UCSD-AML1 (cell line): ENCODE results near the gene ADCY3.

Source experiments
- DNase-seq: peaks from one replicate; lab custom pipeline; 2025; ENCODE audit not compliant: unreplicated experiment; lab: John Stamatoyannopoulos, UW

ADCY3 gene

DNA sequence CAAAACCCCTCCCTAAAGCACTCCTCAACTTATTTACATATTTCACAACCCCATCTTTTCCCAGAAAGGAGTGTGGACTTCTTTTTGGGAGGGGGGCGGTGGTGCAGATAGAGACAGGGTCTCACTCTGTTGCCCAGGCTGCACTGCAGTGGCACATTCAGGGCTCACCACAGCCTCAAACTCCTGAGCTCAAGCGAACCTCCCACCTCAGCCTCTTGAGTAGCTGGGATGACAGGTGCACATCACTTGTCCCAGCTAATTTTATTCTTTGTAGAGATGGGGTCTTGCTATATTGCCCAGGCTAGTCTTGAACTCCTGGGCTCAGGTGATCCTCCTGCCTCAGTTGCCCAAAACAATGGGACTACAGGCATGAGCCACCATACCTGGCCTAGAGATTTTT lies 44.1 kb downstream of the ADCY3 start:
- no peak for DNase-seq

DNA sequence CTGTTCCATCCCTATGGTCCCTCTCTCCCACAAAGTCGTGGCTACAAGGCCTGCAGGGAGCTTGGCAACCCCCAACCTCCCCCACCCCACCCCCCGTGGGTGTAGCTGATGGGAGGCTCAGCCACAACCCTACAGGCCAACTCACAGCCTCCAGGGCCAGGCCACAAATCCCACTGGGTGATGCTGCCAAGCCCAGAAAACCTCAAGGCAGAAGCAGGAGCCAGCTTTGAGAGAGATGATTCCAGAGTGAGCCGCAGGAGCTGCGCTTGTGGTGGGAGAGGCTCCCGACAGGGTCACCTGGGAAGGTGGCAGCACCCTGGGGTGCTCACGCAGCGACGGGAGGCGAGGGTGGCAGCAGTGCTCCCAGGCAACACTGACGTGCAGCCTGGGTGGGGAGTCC lies 44.8 kb downstream of the ADCY3 start:
- no peak for DNase-seq

DNA sequence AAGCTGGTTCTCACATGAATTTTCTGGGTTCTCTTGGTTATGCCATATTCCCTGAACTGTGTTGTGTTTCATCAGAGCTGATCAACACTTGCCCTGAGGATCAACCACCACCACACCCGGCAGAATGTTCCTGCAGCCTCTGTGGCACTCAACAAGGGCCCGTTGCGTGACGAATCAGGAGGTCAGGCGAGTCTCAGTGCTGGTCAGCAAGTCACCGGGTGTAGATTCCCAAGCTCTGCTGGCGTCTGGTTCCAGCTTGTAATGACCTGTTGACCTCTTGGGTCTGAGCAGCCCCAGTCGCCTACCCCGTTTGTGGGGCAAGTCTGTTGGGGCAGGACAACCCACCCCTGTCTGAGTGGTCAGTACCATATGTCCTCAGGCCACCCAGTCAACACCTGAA lies 46.0 kb downstream of the ADCY3 start:
- no peak for DNase-seq

DNA sequence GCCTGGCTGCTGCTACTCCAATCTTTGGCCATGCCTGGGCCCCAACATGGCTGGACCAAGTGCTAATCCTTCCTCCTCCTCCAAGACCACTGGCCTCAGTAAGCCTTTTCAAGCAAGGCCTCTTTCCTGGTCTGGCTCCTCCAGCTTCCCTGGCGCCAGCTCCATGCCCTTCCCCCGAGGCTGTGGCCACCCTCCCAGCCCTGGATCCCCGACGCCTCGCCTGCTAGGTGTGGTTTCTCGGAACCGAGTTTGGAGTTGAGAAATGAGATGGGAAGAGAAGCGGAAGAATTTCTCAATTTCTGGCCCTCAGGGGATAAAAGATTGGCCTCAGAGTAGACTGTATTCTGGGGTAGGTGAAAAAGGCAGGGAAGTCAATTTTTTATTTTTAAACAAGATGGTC lies 46.4 kb downstream of the ADCY3 start:
- DNase-seq: no peak

DNA sequence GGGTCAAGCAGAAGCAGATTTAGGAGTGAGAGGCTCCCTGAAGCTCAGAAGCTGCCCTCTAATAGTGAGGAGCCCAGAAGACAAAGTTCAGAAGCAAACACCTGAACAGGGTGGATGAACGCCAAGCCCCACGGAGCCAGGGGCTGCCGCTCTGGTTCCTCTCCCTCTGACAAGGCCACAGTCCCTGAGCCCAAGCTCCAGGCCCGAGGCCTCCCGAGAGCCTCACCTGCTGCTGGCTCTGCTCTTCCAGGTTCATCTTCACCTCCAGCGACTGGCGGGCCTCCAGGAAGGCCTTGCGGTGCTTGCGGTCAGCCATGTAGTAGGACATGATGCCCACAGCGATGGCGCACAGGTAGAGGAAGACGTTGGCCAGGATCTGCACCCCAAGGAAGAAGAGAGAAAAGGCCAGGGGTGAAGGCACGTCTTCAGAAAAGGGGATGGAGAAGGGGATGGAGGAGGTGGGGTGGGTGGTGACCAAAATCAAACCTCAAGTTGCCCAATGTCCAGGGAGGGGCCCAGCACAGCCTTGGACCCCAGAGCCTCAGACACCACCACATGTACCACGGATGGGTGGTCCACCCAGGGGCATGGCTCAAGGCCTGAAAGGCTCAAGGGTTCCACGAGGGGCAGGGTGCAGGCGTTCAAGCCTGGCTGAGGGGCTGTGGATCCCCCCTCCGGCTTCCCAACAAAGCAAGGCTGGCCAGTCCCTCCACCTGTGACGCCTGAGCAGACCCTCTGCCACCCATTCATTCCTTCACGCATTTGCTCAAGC lies 47.5 kb downstream of the ADCY3 start:
- DNase-seq: no peak

DNA sequence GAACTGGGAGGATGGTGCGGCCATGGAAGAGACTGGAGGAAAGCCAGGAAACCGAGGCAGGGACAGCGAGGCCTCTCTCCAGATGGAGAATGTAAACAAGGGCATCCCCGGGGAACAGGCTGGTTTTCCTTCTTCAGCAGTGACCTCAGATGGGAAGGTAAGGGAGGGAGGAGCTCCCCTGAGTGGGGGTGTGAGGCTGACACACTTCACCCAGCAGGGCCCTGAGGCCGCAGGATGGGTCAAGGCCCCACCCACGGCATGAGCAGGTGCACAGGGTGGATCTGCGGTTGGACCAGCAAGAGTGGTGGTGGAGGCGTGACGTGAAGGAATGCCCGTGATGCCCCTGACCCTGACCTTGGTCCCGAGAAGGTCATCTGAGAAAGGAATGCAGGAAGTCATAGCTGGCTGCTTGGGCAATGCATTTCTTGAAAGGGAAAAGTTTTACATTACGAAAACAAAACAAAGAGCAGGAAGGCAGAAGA lies 48.1 kb downstream of the ADCY3 start:
- no peak for DNase-seq

DNA sequence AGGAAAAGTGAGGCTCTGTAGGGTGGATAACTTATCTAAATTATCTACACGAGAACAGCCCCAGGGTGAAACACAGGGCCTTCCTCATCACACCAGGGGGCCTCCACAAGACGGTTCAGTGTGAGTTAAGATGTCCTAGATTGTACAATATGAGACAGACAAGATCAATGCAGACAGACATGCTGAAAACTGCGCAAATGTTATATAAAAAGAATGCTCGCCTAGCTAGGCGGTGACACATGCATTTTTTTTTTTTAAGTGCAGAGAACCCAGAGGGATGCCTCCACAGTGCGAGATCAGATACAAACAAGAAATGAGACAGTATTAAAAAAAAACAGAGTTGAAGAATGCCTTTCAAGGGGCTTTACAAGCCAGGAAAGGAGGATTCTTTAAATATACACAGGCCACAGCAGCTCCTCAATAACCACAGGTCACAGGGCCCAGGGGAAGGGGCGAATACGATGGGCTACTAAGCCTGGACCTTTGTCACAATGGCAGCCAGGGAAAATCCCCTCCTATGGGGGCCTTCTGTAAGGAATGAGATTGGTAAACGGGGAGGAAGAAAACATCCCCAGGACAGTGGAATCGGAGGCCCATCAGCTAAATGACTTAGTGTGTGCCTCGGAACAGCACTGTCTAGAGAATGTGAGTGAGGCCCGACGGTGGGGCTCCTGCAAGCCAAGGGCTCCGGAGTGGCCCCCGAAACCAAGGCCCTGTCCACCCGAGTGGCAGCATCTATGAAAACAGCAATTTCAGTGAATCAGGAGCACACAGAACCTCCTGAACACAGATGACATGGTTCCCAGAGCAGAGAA lies 48.9 kb downstream of the ADCY3 start:
- DNase-seq: no peak

DNA sequence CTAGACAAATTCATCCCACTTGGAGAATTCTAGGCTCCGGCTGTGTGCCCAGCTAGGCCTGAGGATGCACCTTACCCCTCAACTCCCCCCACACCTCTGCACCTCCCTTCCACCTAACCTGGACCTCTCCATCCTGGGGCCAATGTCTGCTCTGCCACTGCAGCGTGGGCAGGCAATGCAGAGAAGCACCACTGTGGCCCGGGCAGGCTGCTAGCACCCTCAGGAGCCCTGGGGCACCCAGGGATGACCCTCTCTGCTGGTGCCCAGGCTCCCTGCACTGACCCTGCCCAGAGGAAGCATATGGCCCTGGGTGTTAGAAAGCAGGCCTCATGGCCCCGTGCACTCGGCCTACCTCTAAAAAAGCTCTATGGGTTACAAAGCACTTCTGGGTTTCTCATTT lies 49.6 kb downstream of the ADCY3 start:
- DNase-seq: no peak

DNA sequence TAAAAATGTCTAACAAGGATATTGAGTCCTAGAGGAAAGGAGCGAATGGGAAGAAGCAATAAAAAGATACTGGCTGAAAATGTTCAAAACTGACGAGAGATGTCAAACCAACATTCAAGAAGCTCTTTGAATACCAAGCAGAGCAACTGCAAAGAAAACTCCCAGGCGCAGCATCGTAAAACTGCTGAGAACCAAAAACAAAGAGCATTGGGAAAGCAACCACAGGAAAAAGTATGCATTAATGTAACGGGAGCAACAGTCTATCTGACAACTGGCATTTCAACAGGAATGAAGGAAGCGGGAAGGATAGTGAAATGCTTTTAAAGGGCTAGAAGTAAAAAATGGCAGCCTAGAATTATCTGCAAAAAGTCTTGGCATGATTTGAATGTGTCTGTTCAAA lies 53.1 kb downstream of the ADCY3 start:
- no peak for DNase-seq

DNA sequence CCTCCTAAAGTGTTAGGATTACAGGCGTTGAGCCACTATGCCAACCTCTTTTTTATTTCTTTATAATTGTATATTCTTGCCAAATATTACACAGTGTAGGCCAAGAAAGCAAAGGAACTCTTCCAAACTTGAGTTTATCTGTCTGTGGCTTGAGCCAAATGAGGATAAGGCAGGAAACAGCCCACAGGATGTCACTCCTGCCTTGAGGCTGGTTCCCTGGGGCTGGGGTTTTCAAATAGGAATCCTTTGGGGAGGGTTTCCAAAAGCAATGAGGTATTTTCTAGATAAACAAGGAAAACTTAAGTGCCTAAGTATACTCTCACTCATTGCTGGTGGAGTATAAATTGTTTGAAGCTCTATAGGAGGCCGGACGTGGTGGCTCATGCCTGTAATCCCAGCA lies 56.4 kb downstream of the ADCY3 start:
- no peak for DNase-seq

DNA sequence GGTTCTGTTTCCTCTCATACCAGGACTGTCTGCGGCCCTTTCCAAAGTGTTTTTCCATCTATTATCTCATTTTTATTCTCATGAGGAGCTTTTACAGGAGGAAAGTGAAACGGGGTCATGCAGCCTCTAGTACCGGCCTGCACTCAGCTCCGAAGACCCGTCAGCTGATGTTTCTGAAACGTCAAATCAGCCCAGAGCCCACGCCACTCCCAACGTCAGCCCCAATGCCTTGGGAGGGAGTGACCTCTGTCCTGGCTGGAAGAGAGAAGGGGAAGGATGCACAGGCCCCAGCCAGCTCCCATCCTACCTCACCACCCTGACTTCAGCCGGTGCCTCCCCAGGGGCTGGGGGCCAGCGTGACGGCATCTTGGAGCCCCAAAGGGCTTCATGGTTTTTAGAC lies 58.5 kb downstream of the ADCY3 start:
- no peak for DNase-seq

DNA sequence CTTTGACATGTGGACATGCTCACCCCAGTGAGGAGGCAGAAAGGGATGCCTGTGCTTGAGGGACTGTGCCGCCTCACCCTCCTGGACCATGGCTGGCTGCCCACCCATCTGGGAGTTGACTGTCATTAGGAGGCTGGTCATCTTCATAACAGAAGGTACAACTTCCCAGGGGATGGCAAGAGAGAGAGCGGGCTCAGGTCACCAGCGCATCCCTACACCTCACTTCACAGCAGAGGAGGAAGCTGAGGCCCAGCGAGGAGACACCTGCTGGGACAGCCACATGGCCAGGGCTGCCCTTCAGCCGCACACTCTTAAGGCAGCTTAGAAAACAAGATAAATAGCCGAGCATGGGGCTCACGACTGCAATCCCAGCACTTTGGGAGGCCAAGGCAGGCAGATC lies 59.4 kb downstream of the ADCY3 start:
- DNase-seq: no peak

DNA sequence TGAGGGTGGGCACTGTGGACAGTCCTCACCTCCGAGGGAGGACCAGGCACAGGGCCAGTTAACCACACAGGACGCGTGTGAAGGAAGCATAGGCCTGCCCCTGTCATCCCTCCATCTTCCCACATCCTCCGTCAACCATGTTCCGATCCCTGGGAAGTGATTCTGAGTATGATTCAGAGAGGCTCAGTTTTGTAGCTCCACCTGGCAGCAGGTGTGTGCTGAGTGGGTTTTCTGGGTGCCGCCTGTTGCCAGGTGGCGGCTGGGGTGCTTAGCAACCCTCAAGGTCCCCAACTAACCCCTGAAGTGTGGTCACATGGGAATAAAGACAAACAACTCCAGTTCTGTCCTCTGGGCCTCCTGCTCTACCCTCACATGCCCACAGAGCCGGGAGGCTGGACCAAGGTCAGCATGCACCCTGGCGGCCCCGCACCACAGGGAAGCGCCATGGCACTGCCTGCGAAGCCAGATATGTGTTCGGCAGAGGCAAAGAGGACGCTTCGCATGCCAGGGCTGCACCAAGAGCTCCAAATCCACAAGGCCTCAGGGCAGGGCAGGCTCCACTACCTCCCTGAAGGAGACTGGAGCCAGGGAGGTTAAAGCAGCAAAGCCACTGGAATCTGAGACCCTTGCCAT lies 60.0 kb downstream of the ADCY3 start:
- no peak for DNase-seq

DNA sequence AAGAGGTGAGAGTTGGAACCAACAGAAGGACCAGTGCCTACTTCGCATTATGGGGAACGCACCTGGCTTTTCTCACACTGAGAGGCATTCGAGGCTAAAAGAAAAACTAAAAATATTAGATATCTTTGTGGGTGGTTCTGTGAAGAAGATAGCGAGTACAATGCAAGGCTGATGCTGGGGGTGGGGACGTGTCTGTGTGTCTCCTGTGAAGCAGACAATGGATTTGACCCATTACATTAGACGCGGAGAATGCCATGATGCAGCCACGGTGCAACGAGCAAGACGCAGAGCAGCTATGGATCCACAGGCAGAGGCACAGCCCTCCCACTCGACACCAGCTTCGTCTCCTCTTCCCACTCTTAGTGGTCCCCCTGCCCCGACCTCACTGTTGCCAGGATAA lies 61.0 kb downstream of the ADCY3 start:
- no peak for DNase-seq

DNA sequence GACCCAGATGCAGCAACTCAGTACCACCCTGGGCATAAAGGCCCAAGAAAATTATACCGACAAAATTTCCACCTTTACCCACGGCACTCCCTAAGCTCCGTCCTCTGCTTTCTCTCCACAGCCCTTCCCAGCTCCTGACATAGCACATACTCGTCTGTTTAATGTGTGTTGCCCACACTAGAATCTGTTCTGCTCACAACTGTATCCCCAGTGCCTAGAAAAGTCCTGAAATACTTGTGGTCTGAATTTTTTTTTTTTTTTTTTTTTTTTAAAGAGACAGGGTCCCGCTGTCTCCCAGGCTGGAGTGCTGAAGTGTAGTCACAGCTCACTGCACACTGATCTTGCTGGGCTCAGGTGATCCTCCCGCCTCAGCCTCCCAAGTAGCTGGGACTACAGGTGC lies 62.3 kb downstream of the ADCY3 start:
- no peak for DNase-seq

DNA sequence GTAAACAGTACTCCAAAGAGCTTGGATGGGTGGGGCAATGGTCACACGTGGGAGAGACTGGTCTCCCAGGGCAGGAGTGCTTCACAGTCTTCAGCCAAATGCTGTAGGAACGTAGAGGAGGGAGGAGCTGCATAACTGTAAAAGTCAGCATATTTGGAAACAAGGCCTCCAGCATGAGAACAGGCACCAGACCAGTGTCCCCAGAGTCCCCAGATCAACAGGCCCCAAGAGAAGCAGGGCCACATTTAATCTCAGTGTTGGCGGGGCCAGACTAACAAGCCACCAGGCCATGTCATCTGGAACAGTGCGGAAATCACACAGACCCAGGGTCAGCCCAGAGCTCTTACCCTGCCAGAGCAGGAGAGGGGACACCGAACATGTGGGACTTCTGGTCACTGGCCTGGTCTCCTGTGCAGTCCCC lies 63.2 kb downstream of the ADCY3 start:
- no peak for DNase-seq

DNA sequence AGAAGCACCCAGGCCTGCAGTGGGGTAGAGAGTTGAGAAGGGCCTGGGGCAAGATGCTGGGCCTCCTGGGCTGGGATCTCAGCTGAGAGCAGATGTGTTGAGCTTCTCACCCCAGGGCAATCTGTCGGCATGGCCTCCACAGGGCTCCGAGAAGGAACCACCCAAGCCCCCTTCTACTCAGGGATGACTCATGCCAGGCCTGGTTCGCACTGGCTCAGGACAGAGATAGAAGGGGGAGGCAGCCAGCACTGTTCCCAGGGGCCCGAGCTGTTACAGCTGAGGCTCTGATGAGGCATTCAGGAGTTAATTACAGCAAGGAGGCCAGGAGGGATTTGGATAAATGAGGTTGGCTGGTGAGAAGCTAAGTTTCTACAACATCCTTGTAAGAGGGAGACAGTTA lies 64.3 kb downstream of the ADCY3 start:
- no peak for DNase-seq

DNA sequence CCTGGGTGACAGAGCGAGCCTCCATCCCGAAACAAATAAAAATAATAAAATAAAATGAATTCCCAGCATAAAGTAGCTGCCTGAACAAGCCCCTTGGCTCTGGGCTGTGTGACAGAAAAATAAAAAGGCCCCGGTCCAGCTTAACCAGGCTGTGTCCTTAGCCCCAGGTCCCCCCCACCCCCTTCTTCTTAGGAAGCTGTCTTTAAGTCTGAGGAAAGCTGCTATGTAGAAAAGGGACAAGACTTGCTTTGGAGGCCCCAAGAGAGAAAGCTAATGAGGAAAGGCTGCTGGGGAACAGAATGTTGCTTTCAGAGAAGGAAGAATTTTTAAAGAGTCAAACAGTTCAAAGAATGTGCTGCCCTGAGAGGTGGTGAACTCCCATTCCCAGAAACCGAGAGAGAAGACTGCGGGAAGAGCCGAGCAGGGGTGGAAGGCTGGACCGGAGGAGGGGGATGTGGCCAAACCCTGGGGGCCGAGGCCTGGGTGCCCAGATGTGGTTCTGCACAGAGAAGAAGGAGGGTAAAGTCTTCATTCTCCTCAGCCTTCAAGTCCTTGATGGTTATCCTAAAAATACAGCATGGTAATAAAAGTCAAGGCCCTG lies 64.9 kb downstream of the ADCY3 start:
- DNase-seq: no peak

DNA sequence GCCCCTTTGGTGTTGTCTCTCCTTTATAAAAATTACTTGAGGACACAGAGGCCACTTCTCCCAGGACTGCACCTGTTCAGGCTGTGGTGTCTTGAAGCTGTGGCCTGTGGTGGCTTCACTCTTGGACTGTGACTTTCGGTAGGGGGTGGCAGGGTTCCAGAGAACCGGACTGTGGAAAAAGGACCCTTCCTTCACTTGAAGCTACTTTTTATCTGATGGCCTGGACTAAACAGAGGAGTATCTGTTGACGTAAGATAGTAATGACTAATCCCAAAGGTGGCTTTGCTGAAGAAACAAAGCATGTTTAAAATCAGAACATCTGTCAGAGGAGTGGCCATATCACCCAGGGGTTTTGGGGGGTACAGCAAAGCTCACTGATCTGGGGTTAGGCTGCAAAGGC lies 66.0 kb downstream of the ADCY3 start:
- DNase-seq: no peak

DNA sequence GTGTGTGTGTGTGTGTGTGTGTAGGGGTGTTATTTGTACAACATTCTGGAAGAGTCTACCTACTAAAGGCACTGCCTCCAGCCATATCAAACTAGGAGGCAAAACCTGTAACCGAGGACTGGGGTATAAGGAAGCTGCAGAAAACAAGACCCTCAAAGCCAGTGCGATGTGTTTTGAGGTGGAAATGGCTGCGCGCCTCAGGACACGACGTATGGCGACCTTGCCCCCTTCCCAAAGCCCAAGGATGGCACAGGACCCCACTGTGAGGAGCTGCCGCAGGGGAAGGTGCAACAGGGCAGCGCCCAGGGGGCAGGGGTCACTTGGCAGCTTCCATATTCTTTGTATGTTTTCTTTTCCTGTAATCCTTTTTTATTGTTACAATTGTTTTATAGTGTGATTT lies 67.0 kb downstream of the ADCY3 start:
- no peak for DNase-seq

DNA sequence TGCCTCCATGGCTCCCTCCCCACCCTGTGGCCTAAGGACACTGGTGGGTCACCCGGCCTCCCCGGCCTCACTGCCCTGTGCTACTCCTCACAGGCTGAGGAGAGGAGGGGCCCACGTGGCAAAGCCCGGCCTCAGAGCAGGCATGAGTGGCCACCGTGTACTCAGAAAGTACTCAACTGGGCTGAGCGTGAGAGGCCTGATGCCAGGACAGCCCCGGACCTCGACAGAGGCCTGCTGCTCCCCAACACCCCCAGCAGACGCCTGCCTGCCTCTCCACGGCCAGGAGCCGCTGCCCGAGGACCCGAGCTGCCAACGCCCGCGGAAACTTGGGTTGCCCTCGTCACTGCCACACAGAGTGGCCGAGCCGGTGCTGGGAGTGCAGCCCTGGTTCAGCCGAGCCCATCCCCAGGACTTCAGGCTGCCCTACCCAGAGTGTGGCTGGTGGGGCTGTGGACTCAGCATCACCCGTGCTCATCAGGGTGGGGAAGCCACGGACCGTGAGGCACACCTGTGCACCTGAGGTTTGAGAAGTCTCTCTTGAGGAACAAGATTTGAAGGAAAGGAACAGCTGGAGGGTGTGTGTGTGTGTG lies 67.5 kb downstream of the ADCY3 start:
- no peak for DNase-seq
